Measurements from ENCODE around the gene LINGO1. TPM values are rescaled to one million over a fixed set of nuclear protein-coding genes. Genes with fewer than 3 reads are reported as not detected.

Gene LINGO1
- total and polyA plus RNA-seq, 2 of the 8 experiments (the other 6 are each of a cell fraction or from before 2014, with no cell fraction given): 57.1 to 114 TPM

DNA sequence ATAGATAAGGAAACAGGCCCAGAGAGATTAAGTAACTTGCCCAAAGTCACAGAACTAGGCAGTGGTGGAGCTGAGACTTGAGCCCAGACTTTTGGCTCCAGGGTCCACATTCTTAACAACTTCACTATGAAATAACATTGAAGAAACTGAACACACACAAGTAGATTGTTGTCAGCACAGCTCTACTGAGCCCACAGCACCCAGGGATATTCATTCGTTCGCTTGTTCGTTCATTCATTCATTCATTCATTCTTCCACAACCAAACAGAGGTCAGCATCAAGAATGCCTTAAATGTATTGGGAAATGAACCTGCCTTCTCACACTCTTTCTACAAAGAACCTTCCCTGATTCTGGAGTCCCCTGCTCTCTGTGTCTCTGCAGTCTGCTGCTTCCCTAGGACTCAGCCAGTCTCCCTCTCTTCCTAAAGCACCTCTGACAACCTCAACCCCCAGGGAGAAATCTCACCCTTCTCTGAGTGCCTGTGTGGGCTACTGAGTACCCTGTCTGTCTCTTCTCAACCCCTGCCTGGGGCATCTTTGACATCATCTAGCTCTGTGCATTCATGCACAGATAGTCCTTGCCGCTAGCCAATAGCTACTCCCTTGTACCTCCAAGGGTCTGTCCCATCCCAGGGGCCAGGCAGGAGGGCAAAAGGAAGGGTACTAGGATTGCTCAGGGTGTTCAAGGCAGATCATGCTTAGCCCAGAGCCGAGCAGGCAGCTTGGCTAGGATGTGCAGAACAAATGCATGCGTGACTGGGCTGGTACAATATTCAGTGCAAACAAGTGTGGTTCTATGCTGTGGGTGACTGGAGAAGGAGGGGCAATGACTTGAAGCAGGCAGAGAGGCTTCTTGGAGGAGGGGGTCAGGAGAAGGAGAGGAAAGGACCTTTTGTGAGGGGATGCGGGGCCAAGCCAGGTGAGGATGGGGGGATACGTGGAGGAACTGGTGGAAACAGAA is 3.4 kb downstream of the LINGO1 start:
- 90% methylated on average over 8 of the region's 8 CpGs; no CpG with 5 or more reads in 1 of the 2 experiments for WGBS, 2 experiments (ENCODE audit: extremely low coverage in 1 of 2, insufficient coverage in 1 of 2, insufficient read length in 1 of 2, insufficient replicate concordance in 2 of 2, low coverage in 1 of 2, low lambda C conversion rate in 2 of 2, missing lambda C conversion rate in 1 of 2)
- H3K9ac ChIP-seq (replicated peaks in 1 of 4; ENCODE audit: extremely low read depth in 1 of 4, low read depth in 3 of 4, low read length in 3 of 4): no peak overlapping the region
- H3K79me1 ChIP-seq (ENCODE audit: low read depth, low read length): peaks cover 8% of the 10 kb centered on the region; the same call in 1 of the 2 replicates

More for the DNA sequence above, 3.4 kb downstream of the LINGO1 start:
- Histone ChIP-seq H3K27ac (ENCODE audit: low read depth, low read length) (no peak overlapping the region), H4K8ac (ENCODE audit: extremely low read depth, insufficient read depth, low read length) (no peak overlapping the region), H4K5ac (ENCODE audit: insufficient read length, low read depth, low read length) (no peak overlapping the region), H3K4ac (replicated peaks; ENCODE audit: insufficient read length, low read depth, low read length) (no peak overlapping the region), H3K27me3 (replicated peaks in 1 of 4; ENCODE audit: control insufficient read depth in 3 of 4, extremely low read depth in 1 of 4, insufficient read depth in 3 of 4, low read length in 3 of 4) (no peaks in the 10 kb centered on the region), H2AK5ac (ENCODE audit: low read depth, low read length) (peak overlapping the region; percentile 83; the same call in 1 of the 2 replicates), H3K4me3 (ENCODE audit: extremely low read depth in 1 of 4, insufficient read depth in 2 of 4, low read depth in 3 of 4, low read length in 4 of 4) (no peak overlapping the region), H2BK15ac (ENCODE audit: low read length) (peak overlapping the region; percentile 99), H3K79me2 (ENCODE audit: control insufficient read depth in 1 of 2, insufficient read depth in 2 of 2, low read length in 2 of 2) (peaks cover 12 to 74% of the 10 kb centered on the region in 2 experiments), H3K56ac (replicated peaks; ENCODE audit: insufficient read length, low read depth, low read length) (no peak overlapping the region), H3K4me1 (replicated peaks in 1 of 4; ENCODE audit: control insufficient read depth in 3 of 4, insufficient read depth in 4 of 4, low read length in 3 of 4) (peaks cover 20 to 49% (median 34%) of the 10 kb centered on the region in 4 experiments), H4K20me1 (replicated peaks in 1 of 2; ENCODE audit: control insufficient read depth in 1 of 2, insufficient read depth in 2 of 2, low read length in 2 of 2) (peaks cover 3 to 5% of the 10 kb centered on the region in 2 experiments), H2BK5ac (ENCODE audit: low read depth, low read length) (peak overlapping the region; percentile 85), H2BK120ac (replicated peaks; ENCODE audit: low read depth, low read length) (no peak overlapping the region), H3K23ac (ENCODE audit: insufficient read length) (no peak overlapping the region), H3K9me3 (ENCODE audit: insufficient read depth in 2 of 2, low read depth in 1 of 2, low read length in 1 of 2) (no peaks in the 10 kb centered on the region), H3K4me2 (ENCODE audit: insufficient read depth in 1 of 2, low read depth in 2 of 2, low read length in 2 of 2) (peak overlapping the region in 1 of 2 experiments; percentile 82; a peak in 2 of 4 replicates), H3K14ac (ENCODE audit: insufficient read length) (no peak overlapping the region), H3K18ac (ENCODE audit: extremely low read depth, low read length) (peak overlapping the region; percentile 44; the same call in 1 of the 2 replicates), H4K91ac (replicated peaks; ENCODE audit: insufficient read length, low read length) (peak overlapping the region; percentile 61), H2AFZ (ENCODE audit: low read length) (no peak overlapping the region), H2BK12ac (ENCODE audit: low read depth, low read length) (peak overlapping the region; percentile 93; the same call in 1 of the 2 replicates), H2BK20ac (ENCODE audit: low read length) (peak overlapping the region; percentile 99), H3K36me3 (ENCODE audit: control insufficient read depth in 2 of 4, insufficient read depth in 4 of 4, low read length in 3 of 4) (no peaks in the 10 kb centered on the region; a peak in 1 of 8 replicates), H3K23me2 (ENCODE audit: low read depth, low read length) (peaks cover 13% of the 10 kb centered on the region)
- no peak for DNase-seq (ENCODE audit: low read depth in 1 of 2, low spot score in 2 of 2)
- ChIA-PET CTCF (ENCODE audit: partially characterized antibody) (interaction anchor here (0.6 to 10.4 kb wide), 8 partner anchors 12 to 1222 kb away, joined by 3 to 161 read pairs (median 4); no protein-coding TSS in a partner anchor), POLR2A (ENCODE audit: partially characterized antibody) (interaction anchor here (1.9 to 10.0 kb wide), 4 partner anchors 9 to 27 kb away, joined by 4 to 142 read pairs (median 8); no protein-coding TSS in a partner anchor)
- no peak for FAIRE-seq
- TF ChIP-seq RNF2 (IDR thresholded peaks at IDR 0.05; ENCODE audit: borderline replicate concordance, low read depth, low read length, missing control alignments, poor library complexity, severe bottlenecking) (no peak), EGR1 (IDR thresholded peaks at IDR 0.05; ENCODE audit: borderline replicate concordance, low read depth, low read length) (no peak), SUZ12 (IDR thresholded peaks at IDR 0.05; ENCODE audit: low read length) (no peak), SP1 (IDR thresholded peaks at IDR 0.05; ENCODE audit: low read depth, low read length) (no peak), SIRT6 (IDR thresholded peaks at IDR 0.05; ENCODE audit: low read length) (no peak), SIX5 (IDR thresholded peaks at IDR 0.05; ENCODE audit: low read depth, low read length) (no peak), MAX (IDR thresholded peaks at IDR 0.05) (no peak)

Data from H1 (cell line).